ENCODE measurements around the gene DEK. TPM values are rescaled to one million over a fixed set of nuclear protein-coding genes. Genes with fewer than 3 reads are reported as not detected.

Gene DEK
- total RNA-seq, 1 experiment from 2014 or later: 204 TPM

- ChIA-PET CTCF (no interaction called here), POLR2A (interaction anchor here (0.7 kb wide), 1 partner anchor 154 kb away, joined by 3 read pairs; no protein-coding TSS in a partner anchor)
- no peak for DNase-seq (ENCODE audit: low spot score)
- Mint-ChIP-seq H3K27me3 (ENCODE audit: low read depth) (no peaks in the 10 kb centered on the region), H3K4me3 (no peak overlapping the region), H3K27ac (no peak overlapping the region), H3K4me1 (peaks cover 4% of the 10 kb centered on the region), H3K36me3 (no peaks in the 10 kb centered on the region; the same call in 1 of the 2 replicates), H3K9me3 (no peaks in the 10 kb centered on the region)
- TF ChIP-seq AR (CRISPR knock-in tag; IDR thresholded peaks at IDR 0.05): no peak
- TF ChIP-seq ZNF423 (CRISPR knock-in tag; IDR thresholded peaks at IDR 0.05): no peak
- TF ChIP-seq, protein P1, sequence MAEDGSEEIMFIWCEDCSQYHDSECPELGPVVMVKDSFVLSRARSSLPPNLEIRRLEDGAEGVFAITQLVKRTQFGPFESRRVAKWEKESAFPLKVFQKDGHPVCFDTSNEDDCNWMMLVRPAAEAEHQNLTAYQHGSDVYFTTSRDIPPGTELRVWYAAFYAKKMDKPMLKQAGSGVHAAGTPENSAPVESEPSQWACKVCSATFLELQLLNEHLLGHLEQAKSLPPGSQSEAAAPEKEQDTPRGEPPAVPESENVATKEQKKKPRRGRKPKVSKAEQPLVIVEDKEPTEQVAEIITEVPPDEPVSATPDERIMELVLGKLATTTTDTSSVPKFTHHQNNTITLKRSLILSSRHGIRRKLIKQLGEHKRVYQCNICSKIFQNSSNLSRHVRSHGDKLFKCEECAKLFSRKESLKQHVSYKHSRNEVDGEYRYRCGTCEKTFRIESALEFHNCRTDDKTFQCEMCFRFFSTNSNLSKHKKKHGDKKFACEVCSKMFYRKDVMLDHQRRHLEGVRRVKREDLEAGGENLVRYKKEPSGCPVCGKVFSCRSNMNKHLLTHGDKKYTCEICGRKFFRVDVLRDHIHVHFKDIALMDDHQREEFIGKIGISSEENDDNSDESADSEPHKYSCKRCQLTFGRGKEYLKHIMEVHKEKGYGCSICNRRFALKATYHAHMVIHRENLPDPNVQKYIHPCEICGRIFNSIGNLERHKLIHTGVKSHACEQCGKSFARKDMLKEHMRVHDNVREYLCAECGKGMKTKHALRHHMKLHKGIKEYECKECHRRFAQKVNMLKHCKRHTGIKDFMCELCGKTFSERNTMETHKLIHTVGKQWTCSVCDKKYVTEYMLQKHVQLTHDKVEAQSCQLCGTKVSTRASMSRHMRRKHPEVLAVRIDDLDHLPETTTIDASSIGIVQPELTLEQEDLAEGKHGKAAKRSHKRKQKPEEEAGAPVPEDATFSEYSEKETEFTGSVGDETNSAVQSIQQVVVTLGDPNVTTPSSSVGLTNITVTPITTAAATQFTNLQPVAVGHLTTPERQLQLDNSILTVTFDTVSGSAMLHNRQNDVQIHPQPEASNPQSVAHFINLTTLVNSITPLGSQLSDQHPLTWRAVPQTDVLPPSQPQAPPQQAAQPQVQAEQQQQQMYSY (CRISPR knock-in tag; IDR thresholded peaks at IDR 0.05): no peak
- TF ChIP-seq ZBTB43 (CRISPR knock-in tag; IDR thresholded peaks at IDR 0.05): no peak
- no peak for TF ChIP-seq E2F1 (CRISPR knock-in tag; IDR thresholded peaks at IDR 0.05)
- TF ChIP-seq PRRX2 (CRISPR knock-in tag; IDR thresholded peaks at IDR 0.05): no peak
- no peak for TF ChIP-seq ZNF416 (CRISPR knock-in tag; IDR thresholded peaks at IDR 0.05)
- no peak for TF ChIP-seq GABPB1 (CRISPR knock-in tag; IDR thresholded peaks at IDR 0.05)
- TF ChIP-seq, protein P2, sequence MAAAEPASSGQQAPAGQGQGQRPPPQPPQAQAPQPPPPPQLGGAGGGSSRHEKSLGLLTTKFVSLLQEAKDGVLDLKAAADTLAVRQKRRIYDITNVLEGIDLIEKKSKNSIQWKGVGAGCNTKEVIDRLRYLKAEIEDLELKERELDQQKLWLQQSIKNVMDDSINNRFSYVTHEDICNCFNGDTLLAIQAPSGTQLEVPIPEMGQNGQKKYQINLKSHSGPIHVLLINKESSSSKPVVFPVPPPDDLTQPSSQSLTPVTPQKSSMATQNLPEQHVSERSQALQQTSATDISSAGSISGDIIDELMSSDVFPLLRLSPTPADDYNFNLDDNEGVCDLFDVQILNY (CRISPR knock-in tag; IDR thresholded peaks at IDR 0.05): no peak
- TF ChIP-seq ZBTB21 (CRISPR knock-in tag; IDR thresholded peaks at IDR 0.05; ENCODE audit: borderline replicate concordance): no peak
- no peak for TF ChIP-seq NR1H2 (CRISPR knock-in tag; IDR thresholded peaks at IDR 0.05)
- no peak for ATAC-seq
Observed at GRCh38 chr6:18207949-18208348, 56.4 kb downstream of the DEK start.

DNA sequence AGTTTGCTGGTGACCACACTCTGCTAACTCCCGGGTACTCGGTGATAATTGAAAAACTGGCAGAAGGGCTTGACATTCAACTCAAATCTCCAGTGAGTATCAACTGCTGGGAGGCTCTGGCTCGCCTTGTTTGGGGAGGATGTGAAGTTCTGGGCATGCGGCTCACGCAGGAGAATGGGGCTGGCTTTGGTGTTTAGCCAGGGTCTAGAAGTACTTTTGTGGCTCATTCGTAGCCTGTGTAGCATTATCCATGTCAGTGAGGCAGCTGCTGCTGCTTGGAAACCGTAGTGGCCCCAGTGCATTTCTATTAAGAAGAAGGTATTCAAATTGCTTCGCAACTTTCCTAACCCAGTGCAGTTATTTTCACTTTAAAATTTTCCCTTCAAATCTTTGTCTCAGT lies 56.9 kb downstream of the DEK start:
- no peaks in the 10 kb centered on the region for H3K9me3 Mint-ChIP-seq
- TF ChIP-seq ZNF317 (CRISPR knock-in tag; IDR thresholded peaks at IDR 0.05; ENCODE audit: borderline replicate concordance, low read depth): no peak
- TF ChIP-seq FOXJ3 (CRISPR knock-in tag; IDR thresholded peaks at IDR 0.05; ENCODE audit: borderline replicate concordance): no peak
- no peak for TF ChIP-seq KAT7 (CRISPR knock-in tag; IDR thresholded peaks at IDR 0.05; ENCODE audit: borderline replicate concordance)
- no peak for TF ChIP-seq CTCF (IDR thresholded peaks at IDR 0.05)
- TF ChIP-seq, protein P3, sequence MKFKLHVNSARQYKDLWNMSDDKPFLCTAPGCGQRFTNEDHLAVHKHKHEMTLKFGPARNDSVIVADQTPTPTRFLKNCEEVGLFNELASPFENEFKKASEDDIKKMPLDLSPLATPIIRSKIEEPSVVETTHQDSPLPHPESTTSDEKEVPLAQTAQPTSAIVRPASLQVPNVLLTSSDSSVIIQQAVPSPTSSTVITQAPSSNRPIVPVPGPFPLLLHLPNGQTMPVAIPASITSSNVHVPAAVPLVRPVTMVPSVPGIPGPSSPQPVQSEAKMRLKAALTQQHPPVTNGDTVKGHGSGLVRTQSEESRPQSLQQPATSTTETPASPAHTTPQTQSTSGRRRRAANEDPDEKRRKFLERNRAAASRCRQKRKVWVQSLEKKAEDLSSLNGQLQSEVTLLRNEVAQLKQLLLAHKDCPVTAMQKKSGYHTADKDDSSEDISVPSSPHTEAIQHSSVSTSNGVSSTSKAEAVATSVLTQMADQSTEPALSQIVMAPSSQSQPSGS (CRISPR knock-in tag; IDR thresholded peaks at IDR 0.05; ENCODE audit: borderline replicate concordance, low read depth): no peak
- no peak for TF ChIP-seq NFATC4 (CRISPR knock-in tag; IDR thresholded peaks at IDR 0.05)
- no peak for TF ChIP-seq NFYB (CRISPR knock-in tag; conservative IDR thresholded peaks at IDR 0.05; ENCODE audit: low read depth)
- no peak for TF ChIP-seq TEAD4 (CRISPR knock-in tag; IDR thresholded peaks at IDR 0.05)
- no peak for TF ChIP-seq EMX1 (CRISPR knock-in tag; IDR thresholded peaks at IDR 0.05)
- TF ChIP-seq GRHL2 (CRISPR knock-in tag; IDR thresholded peaks at IDR 0.05; ENCODE audit: insufficient replicate concordance, severe bottlenecking): no peak
- TF ChIP-seq SOX15 (CRISPR knock-in tag; IDR thresholded peaks at IDR 0.05): no peak

More for the DNA sequence above, 56.9 kb downstream of the DEK start:
- ChIA-PET CTCF (interaction anchor here (2.1 kb wide), 1 partner anchor 86 kb away, joined by 7 read pairs; no protein-coding TSS in a partner anchor), POLR2A (interaction anchor here (0.5 kb wide), 1 partner anchor 56 kb away, joined by 3 read pairs; no protein-coding TSS in a partner anchor)
- no peak for ATAC-seq
- H3K4me1 Mint-ChIP-seq: peaks cover 4% of the 10 kb centered on the region
- no peaks in the 10 kb centered on the region for H3K27me3 Mint-ChIP-seq (ENCODE audit: low read depth)
- H3K36me3 Mint-ChIP-seq: peaks cover 3% of the 10 kb centered on the region
- H3K4me3 Mint-ChIP-seq: no peak overlapping the region
- no peak for DNase-seq (ENCODE audit: low spot score)
- peak overlapping the region; percentile 28; the same call in 1 of the 2 replicates for H3K27ac Mint-ChIP-seq
